Measurements from ENCODE around the gene PTMA. TPM values are rescaled to one million over a fixed set of nuclear protein-coding genes. Genes with fewer than 3 reads are reported as not detected.

The PTMA gene
- total and polyA plus RNA-seq, 5 donors, result 231 to 480 (median 316) TPM

DNA sequence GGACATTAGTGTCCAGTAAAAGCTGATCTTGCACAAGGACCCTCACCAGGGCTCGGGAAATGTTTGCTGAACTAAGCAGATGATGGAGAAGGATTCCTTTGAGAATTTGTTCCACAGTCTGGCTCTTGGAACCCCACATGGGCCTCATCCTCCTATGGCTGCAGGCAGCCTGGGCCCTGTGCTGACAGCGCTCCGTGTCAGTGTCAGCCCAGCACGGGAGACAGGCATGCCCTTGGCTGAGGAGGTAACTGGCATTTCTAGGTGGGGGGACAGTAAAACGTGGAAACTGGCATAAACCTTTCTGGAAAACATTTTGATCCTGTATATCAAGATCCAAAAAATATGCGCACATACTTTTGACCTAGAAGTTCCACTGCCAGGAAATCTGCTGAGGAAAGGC, 10.5 kb downstream of the PTMA start:
- no peaks in the 10 kb centered on the region for H3K9me3 ChIP-seq (ENCODE audit: control insufficient read depth, low read length)
- no peak for ATAC-seq
- no peak for DNase-seq
- no peak overlapping the region for H3K4me3 ChIP-seq (ENCODE audit: low read length)
- WGBS, result 79% methylated on average over 6 of the region's 6 CpGs
- H3K4me1 ChIP-seq (ENCODE audit: control insufficient read depth, insufficient read depth, low read length), result no peaks in the 10 kb centered on the region
- intact Hi-C loops (cut with DNase I), result no loop called here
- H3K27me3 ChIP-seq (ENCODE audit: control insufficient read depth, insufficient read depth), result no peaks in the 10 kb centered on the region
- H3K27ac ChIP-seq (ENCODE audit: low read length), result no peak overlapping the region

DNA sequence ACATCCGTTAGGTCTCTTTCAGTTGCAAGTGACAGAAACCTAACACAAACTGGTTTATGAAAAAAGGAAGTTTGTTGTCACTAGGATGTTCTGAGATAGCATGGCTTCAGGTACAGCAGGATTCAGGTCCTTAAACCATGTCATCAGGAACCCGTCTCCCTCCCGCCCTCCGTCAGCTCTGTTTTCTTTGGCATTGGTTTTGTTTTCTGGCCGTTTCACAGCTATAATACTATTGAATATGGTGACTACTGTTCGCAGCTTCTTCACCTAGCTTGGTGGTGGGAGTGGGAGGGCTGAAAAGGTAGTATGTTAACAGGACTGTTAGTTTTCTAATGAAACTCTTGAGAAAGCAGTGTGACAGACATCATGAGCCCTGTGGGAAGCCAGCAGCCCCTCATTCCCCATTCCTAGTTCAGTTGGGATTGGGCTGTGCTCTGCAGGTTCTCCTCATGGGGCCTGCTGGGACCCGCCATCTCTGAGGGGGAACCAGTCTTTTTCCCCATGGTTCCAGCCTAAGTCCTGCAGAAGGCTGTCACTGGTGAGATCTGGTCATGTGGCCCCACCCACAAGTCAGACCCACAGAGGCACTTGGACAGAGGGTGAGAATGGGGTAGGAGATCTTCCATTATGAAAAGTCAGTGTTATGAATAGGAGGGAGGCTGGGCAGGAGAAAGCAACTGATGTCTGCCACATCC, 12.1 kb downstream of the PTMA start:
- intact Hi-C loops (cut with DNase I), result no loop called here
- DNase-seq, result no peak
- 70% methylated on average over 7 of the region's 7 CpGs for WGBS
- H3K4me3 ChIP-seq (ENCODE audit: low read length), result no peak overlapping the region
- no peaks in the 10 kb centered on the region for H3K4me1 ChIP-seq (ENCODE audit: control insufficient read depth, insufficient read depth, low read length)
- no peak overlapping the region for H3K27ac ChIP-seq (ENCODE audit: low read length)
- no peaks in the 10 kb centered on the region for H3K9me3 ChIP-seq (ENCODE audit: control insufficient read depth, low read length)
- no peaks in the 10 kb centered on the region for H3K27me3 ChIP-seq (ENCODE audit: control insufficient read depth, insufficient read depth)
- no peak for ATAC-seq

DNA sequence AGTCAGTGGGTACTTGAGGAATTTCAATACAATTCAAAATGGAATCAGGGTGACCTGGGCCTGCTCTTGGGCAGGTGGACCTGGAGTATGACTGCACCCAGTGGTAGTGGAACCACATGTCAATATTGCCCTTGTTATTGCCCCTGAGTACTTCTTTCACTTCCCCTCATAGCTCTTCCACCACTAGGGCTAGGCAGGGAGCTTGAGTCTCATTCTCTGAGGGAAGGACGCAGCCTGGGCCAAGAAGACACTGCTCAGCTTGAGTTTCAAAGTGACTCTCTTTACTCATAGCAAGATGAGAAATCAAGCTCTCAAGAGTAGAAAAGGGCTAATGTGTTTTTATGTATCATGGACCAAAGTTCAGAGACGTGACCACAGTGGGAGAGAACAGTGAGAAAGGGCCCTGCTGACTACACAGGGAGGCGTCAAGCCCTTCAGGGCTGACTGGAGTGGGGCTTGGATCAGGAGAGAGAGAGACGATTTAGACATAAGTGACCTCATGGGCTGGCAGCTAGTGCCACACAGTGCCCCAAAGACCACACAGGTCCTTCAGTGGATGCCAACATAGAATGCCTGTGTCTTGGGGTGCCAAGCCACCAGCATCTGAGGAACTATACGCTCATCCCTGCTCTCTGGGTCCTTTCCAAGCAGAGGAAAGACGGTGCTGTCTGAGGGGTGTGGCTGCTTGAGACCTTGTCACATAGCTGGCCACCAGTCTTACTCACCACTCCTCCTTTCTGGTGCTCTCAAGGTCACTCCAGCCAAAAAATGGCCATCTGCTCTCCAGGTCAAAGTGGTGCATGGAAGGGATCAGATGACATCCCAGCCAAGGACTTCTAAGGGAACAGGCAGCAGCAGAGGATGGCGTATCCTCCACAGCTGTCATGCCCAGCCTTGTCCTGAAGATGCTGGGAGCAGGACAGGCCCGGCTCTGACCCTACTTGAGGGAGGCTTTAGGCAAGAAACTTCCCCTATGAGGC, 13.0 kb downstream of the PTMA start:
- no peaks in the 10 kb centered on the region for H3K27me3 ChIP-seq (ENCODE audit: control insufficient read depth, insufficient read depth)
- no peak overlapping the region for H3K4me3 ChIP-seq (ENCODE audit: low read length)
- no peak for DNase-seq
- H3K27ac ChIP-seq (ENCODE audit: low read length), result no peak overlapping the region
- intact Hi-C loops (cut with DNase I), result no loop called here
- no peaks in the 10 kb centered on the region for H3K9me3 ChIP-seq (ENCODE audit: control insufficient read depth, low read length)
- no peaks in the 10 kb centered on the region for H3K4me1 ChIP-seq (ENCODE audit: control insufficient read depth, insufficient read depth, low read length)
- ATAC-seq, result no peak
- 82% methylated on average over 8 of the region's 8 CpGs for WGBS

DNA sequence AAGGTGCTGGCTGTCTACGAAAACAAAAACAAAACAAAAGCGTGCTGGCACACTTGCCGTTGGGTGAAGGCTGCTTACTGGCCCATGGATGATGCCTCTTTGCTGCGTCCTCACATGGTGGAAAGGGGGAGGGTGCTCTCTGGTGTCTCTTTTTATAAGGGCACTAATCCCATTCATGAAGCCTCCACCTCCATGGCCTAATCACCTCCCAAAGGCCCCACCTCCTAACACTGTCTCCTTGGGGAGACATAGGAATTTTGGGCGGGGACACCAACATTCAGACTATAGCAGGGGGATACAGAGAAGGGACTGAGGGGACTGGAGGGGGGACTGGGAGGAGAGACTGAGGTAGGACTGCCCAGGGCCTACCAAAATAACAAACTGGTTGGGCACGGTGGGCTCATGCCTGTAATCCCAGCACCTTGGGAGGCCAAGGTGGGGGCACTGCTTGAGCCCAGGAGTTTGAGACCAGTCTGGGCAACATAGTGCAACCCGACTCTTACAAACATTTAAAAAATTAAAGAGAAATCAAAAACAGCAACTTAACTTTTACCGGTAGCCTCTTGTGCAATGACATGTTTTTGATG, 14.5 kb downstream of the PTMA start:
- intact Hi-C loops (cut with DNase I), result no loop called here

DNA sequence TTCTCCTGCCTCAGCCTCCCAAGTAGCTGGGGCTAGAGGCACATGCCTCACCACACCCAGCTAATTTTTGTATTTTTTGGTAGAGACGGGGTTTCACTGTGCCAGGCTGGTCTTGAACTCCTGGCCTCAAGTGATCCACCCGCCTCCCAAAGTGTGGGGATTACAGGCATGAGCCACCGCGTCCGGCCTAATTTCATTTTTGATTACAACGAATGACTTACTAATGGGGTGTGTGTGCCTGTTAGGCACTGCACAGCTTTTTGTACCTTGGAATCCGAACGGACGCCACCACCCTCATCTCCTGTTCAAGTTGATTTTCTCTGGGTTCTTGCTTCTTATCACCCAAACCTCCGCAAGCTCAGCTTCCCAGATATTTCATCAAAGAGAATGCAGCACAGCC, 17.2 kb downstream of the PTMA start:
- Histone ChIP-seq H3K4me1 (ENCODE audit: control insufficient read depth, insufficient read depth, low read length) (no peaks in the 10 kb centered on the region), H3K27ac (ENCODE audit: low read length) (no peak overlapping the region), H3K9me3 (ENCODE audit: control insufficient read depth, low read length) (no peaks in the 10 kb centered on the region), H3K4me3 (ENCODE audit: low read length) (no peak overlapping the region), H3K27me3 (ENCODE audit: control insufficient read depth, insufficient read depth) (no peaks in the 10 kb centered on the region)
- intact Hi-C loops (cut with DNase I), result no loop called here
- no peak for ATAC-seq
- WGBS, result 92% methylated on average over 10 of the region's 10 CpGs
- no peak for DNase-seq

More for the DNA sequence above, 14.5 kb downstream of the PTMA start:
- 87% methylated on average over 8 of the region's 8 CpGs for WGBS
- Histone ChIP-seq H3K27me3 (ENCODE audit: control insufficient read depth, insufficient read depth) (no peaks in the 10 kb centered on the region), H3K9me3 (ENCODE audit: control insufficient read depth, low read length) (no peaks in the 10 kb centered on the region), H3K27ac (ENCODE audit: low read length) (no peak overlapping the region), H3K4me1 (ENCODE audit: control insufficient read depth, insufficient read depth, low read length) (no peaks in the 10 kb centered on the region), H3K4me3 (ENCODE audit: low read length) (no peak overlapping the region)
- DNase-seq, result no peak
- ATAC-seq, result no peak

DNA sequence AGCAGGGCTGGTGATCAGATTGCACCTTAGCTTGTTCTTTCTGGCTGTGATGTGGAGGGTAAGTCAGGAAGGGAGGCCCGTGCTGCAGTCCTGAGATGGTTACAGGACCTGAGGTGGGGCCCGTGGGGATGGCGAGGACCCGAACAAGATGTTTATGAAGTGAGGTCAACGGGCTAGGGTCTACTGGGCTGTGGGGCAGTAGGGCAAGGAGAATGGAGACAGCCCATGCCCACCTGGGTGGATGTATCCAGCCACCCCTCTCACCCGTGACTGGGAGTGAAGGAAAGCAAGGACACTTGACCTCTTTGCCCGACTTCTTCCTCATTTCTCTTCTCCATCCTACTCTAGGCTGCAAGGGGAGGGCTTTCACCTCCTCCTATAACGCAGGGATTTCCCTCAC, 18.0 kb downstream of the PTMA start:
- 85% methylated on average over 8 of the region's 8 CpGs for WGBS
- H3K4me1 ChIP-seq (ENCODE audit: control insufficient read depth, insufficient read depth, low read length), result no peaks in the 10 kb centered on the region
- H3K27ac ChIP-seq (ENCODE audit: low read length), result no peak overlapping the region
- intact Hi-C loops (cut with DNase I), result no loop called here
- H3K27me3 ChIP-seq (ENCODE audit: control insufficient read depth, insufficient read depth), result no peaks in the 10 kb centered on the region
- H3K4me3 ChIP-seq (ENCODE audit: low read length), result no peak overlapping the region
- DNase-seq (no peak), ATAC-seq (no peak)
- no peaks in the 10 kb centered on the region for H3K9me3 ChIP-seq (ENCODE audit: control insufficient read depth, low read length)

DNA sequence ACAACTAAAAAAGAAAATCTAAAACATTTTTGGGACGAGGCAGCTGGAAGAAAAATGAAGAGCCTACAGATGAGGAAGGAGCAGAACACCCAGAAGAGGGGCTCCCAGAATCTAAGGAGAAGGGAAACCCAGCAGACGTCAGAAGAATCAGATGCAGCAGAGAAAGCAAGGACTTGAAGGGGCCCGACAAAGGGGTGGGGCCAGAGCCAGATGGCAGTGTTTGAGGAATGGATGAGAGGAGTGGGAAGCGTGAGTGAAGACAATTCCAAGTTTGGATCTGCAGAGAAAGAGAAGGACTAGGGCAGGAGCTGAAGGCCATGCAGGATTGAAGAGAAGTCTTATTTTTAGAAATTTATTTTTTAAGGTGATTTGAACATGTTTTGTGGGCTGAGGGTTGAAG, 19.3 kb downstream of the PTMA start:
- H3K9me3 ChIP-seq (ENCODE audit: control insufficient read depth, low read length), result no peaks in the 10 kb centered on the region
- intact Hi-C loops (cut with DNase I), result no loop called here
- no peak overlapping the region for H3K4me3 ChIP-seq (ENCODE audit: low read length)
- ATAC-seq (no peak), DNase-seq (no peak)
- H3K27ac ChIP-seq (ENCODE audit: low read length), result no peak overlapping the region
- no peaks in the 10 kb centered on the region for H3K27me3 ChIP-seq (ENCODE audit: control insufficient read depth, insufficient read depth)
- 59% methylated on average over 4 of the region's 4 CpGs for WGBS
- H3K4me1 ChIP-seq (ENCODE audit: control insufficient read depth, insufficient read depth, low read length), result no peaks in the 10 kb centered on the region

DNA sequence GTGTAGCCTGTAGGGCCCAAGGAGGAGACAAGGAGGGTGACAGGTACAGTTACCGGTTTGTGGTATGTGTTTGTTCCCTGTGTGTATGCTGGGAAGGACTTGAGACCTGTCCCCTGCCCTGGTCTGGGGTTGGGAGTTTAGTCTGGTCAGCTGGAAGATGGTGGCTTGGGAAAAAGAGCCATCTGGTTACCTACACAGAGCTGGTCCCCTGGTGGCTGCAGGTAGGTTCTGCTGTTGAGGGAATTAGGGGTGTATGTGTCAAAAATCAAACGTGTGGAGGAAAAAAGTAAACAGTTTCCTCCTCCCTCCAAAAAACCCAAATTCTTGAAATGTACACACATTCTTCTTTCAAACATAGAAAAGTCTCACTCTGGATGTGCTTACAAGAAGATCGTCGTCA, 24.3 kb downstream of the PTMA start:
- WGBS, result 85% methylated on average over 4 of the region's 4 CpGs
- H3K4me3 ChIP-seq (ENCODE audit: low read length), result no peak overlapping the region
- no peaks in the 10 kb centered on the region for H3K27me3 ChIP-seq (ENCODE audit: control insufficient read depth, insufficient read depth)
- no peak for ATAC-seq
- no peak overlapping the region for H3K27ac ChIP-seq (ENCODE audit: low read length)
- intact Hi-C loops (cut with DNase I), result no loop called here
- no peak for DNase-seq
- H3K9me3 ChIP-seq (ENCODE audit: control insufficient read depth, low read length), result no peaks in the 10 kb centered on the region
- H3K4me1 ChIP-seq (ENCODE audit: control insufficient read depth, insufficient read depth, low read length), result no peaks in the 10 kb centered on the region

DNA sequence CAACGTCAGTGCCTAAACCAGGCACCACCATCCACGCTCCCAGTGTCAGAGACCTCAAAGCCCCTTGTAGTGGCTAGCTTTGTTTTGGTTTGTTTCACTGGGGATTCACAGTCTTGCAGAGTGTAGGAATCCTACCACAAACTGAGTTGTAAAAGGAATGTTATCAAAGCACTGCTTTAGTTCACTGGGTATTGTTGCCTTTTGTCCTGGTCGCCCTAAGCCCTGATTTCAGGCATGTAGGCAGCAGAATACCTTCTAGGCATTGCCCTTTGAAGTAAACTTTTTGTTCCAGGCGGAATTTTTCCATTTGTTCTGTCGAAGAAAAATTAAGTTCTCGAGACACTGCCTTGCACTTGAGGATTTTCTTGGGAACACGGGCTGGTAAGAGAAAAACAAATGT, 29.4 kb downstream of the PTMA start:
- intact Hi-C loops (cut with DNase I), result no loop called here
- Histone ChIP-seq H3K9me3 (ENCODE audit: control insufficient read depth, low read length) (no peaks in the 10 kb centered on the region), H3K4me3 (ENCODE audit: low read length) (no peak overlapping the region), H3K27me3 (ENCODE audit: control insufficient read depth, insufficient read depth) (no peaks in the 10 kb centered on the region), H3K4me1 (ENCODE audit: control insufficient read depth, insufficient read depth, low read length) (no peaks in the 10 kb centered on the region), H3K27ac (ENCODE audit: low read length) (no peak overlapping the region)
- WGBS, result 95% methylated on average over 7 of the region's 7 CpGs
- no peak for ATAC-seq
- DNase-seq, result no peak

DNA sequence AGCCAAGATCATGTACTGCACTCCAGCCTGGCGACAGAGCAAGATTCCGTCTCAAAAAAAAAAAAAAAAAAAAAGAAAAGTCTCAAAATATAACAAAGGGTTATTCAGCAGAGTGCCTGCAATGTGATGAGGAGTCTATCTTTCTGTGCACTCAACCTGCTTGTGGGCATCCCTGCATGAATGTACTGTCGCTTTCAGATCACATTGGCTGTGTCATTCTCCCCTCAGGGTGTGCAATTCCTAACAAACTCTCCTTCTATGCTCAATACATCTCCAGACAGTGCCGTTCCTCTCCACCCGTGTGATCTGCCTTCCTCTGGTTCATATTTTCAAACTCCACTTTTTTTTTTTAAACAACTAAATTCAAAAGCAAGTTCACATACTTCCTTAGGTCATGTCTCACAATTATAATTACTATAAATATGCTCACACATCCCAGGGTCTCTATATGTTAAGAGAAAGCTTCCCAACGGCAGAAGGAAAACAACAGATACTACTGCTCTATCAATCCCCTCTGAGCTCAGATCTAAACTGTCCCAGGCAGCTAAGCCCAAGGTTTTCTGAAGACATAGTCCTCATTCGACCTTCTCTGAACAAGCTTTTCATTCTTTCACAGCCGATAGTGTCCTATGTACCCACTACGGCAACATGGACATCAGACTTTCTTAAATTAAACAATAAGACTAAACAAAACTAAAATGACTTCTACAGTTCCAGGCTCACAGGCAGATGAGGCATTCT, 35.2 kb downstream of the PTMA start:
- Histone ChIP-seq H3K4me3 (ENCODE audit: low read length) (no peak overlapping the region), H3K9me3 (ENCODE audit: control insufficient read depth, low read length) (no peaks in the 10 kb centered on the region), H3K4me1 (ENCODE audit: control insufficient read depth, insufficient read depth, low read length) (no peaks in the 10 kb centered on the region), H3K27ac (ENCODE audit: low read length) (no peak overlapping the region), H3K27me3 (ENCODE audit: control insufficient read depth, insufficient read depth) (no peaks in the 10 kb centered on the region)
- intact Hi-C loops (cut with DNase I), result no loop called here
- ATAC-seq, result no peak
- WGBS, result 63% methylated on average over 9 of the region's 9 CpGs
- DNase-seq, result no peak

All from right cardiac atrium (tissue), 5 donors.